ENCODE data around the gene HCAR1.
"Not testable (repeated sequence)": the region's sequence is repeated elsewhere in the genome, so short reads cannot be mapped to it uniquely, and the experiment has no call there.

Gene HCAR1

GRCh38 chr12:122721057-122721545 lies 9.5 kb downstream of the HCAR1 start:
- no peak overlapping the region for H3K4me3 ChIP-seq (replicated peaks in 1 of 2; ENCODE audit: low read depth in 2 of 2, low read length in 2 of 2)
- TF ChIP-seq CTCF (IDR thresholded peaks at IDR 0.05; ENCODE audit: low read depth, low read length) = no peak
- peak in 1 of 2 donors; percentile 16 for DNase-seq (ENCODE audit: low read depth in 2 of 2)

- not testable (repeated sequence) for H3K4me3 ChIP-seq (replicated peaks in 1 of 2; ENCODE audit: low read depth in 2 of 2, low read length in 2 of 2)
These were observed 14.0 kb downstream of the HCAR1 start, which contains the start of gene HCAR3 for GRCh38 chr12:122716658-122717057. Gene HCAR3, minus strand, starts transcription at chr12:122716811. Its CDS starts 74 bp downstream, at chr12:122716737.

GRCh38 chr12:122715211-122715610 lies 15.4 kb downstream of the HCAR1 start:
- DNase-seq (ENCODE audit: low read depth in 2 of 2) = peak in 1 of 2 donors; percentile 48
- not testable (repeated sequence) for H3K4me3 ChIP-seq (replicated peaks in 1 of 2; ENCODE audit: low read depth in 2 of 2, low read length in 2 of 2)

More at GRCh38 chr12:122716658-122717057, 14.0 kb downstream of the HCAR1 start, which contains the start of gene HCAR3:
- DNase-seq (ENCODE audit: low read depth in 2 of 2) = not testable (repeated sequence)

- not testable (repeated sequence) for DNase-seq (ENCODE audit: low read depth in 2 of 2); H3K4me3 ChIP-seq (replicated peaks in 1 of 2; ENCODE audit: low read depth in 2 of 2, low read length in 2 of 2)
These were observed 17.0 kb downstream of the HCAR1 start for GRCh38 chr12:122713491-122714188.

GRCh38 chr12:122711266-122711665 lies 19.4 kb downstream of the HCAR1 start:
- not testable (repeated sequence) for DNase-seq (ENCODE audit: low read depth in 2 of 2)

GRCh38 chr12:122710341-122710740 lies 20.3 kb downstream of the HCAR1 start:
- not testable (repeated sequence) for DNase-seq (ENCODE audit: low read depth in 2 of 2); H3K4me3 ChIP-seq (replicated peaks in 1 of 2; ENCODE audit: low read depth in 2 of 2, low read length in 2 of 2)

More at GRCh38 chr12:122711266-122711665, 19.4 kb downstream of the HCAR1 start:
- not testable (repeated sequence) for H3K4me3 ChIP-seq (replicated peaks in 1 of 2; ENCODE audit: low read depth in 2 of 2, low read length in 2 of 2)

- not testable (repeated sequence) for DNase-seq (ENCODE audit: low read depth in 2 of 2); H3K4me3 ChIP-seq (replicated peaks in 1 of 2; ENCODE audit: low read depth in 2 of 2, low read length in 2 of 2)
These were observed 21.4 kb downstream of the HCAR1 start for GRCh38 chr12:122709287-122709686.

- H3K4me3 ChIP-seq (replicated peaks in 1 of 2; ENCODE audit: low read depth in 2 of 2, low read length in 2 of 2); DNase-seq (ENCODE audit: low read depth in 2 of 2): not testable (repeated sequence)
These were observed 26.8 kb downstream of the HCAR1 start for GRCh38 chr12:122703841-122704240.

GRCh38 chr12:122702890-122703611 lies 27.6 kb downstream of the HCAR1 start, which contains the start of gene HCAR2:
Gene HCAR2, minus strand, starts transcription at chr12:122703357. Its CDS starts 74 bp downstream, at chr12:122703283.
- not testable (repeated sequence) for H3K4me3 ChIP-seq (replicated peaks in 1 of 2; ENCODE audit: low read depth in 2 of 2, low read length in 2 of 2)
- DNase-seq (ENCODE audit: low read depth in 2 of 2) = peak in 1 of 2 donors; percentile 61

GRCh38 chr12:122701481-122701880 lies 29.2 kb downstream of the HCAR1 start:
- not testable (repeated sequence) for H3K4me3 ChIP-seq (replicated peaks in 1 of 2; ENCODE audit: low read depth in 2 of 2, low read length in 2 of 2); DNase-seq (ENCODE audit: low read depth in 2 of 2)

- not testable (repeated sequence) for H3K4me3 ChIP-seq (replicated peaks in 1 of 2; ENCODE audit: low read depth in 2 of 2, low read length in 2 of 2)
These were observed 30.5 kb downstream of the HCAR1 start for GRCh38 chr12:122700038-122700710.

GRCh38 chr12:122696922-122697321 lies 33.7 kb downstream of the HCAR1 start:
- DNase-seq (ENCODE audit: low read depth in 2 of 2); H3K4me3 ChIP-seq (replicated peaks in 1 of 2; ENCODE audit: low read depth in 2 of 2, low read length in 2 of 2): not testable (repeated sequence)

More at GRCh38 chr12:122700038-122700710, 30.5 kb downstream of the HCAR1 start:
- not testable (repeated sequence) for DNase-seq (ENCODE audit: low read depth in 2 of 2)
